Glomerular endothelial cell (primary cell): ENCODE results near the gene ONECUT3. TPM values are rescaled to one million over a fixed set of nuclear protein-coding genes. Genes with fewer than 3 reads are reported as not detected.
"Not testable (repeated sequence)": the region's sequence is repeated elsewhere in the genome, so short reads cannot be mapped to it uniquely, and the experiment has no call there.

ENCODE experiments used
- DNase-seq: peaks from one replicate; pipeline ENCODE4 v3.0.0-alpha.2; 2011; ENCODE audit warnings: low read depth, low spot score; ENCODE audit errors: extremely low read depth
- total RNA-seq: library from RNA; depleted of rRNA; stranded (reverse); fragments of >200 nt; gene quantifications from 2 replicates; pipeline ENCODE4 v1.2.3, GENCODE V29; 2015

Gene ONECUT3
- not detected in 2 replicates for total RNA-seq

- DNase-seq, result no peak
Measured at GRCh38 chr19:1752757-1753728, at the start of gene ONECUT3. Gene ONECUT3 (plus strand): TSS chr19:1753506. CDS start chr19:1753663, 157 bp downstream.

DNA sequence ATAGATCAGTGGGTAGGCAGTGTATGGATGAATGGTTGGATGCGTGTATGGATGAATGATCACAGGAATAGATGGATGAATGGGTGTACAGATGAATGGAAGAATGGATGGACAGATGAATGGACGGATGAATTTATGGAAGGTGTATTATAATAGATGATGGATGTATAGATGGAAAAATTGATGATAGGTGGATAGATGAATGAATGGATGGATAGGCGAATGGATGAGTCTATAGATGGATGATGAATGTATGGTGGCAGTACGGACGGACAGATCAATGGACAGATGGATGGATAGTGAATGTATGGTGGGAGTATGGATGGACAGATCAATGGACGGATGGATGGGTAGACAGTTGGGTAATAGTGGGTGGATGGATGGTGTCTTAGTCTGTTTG, 49.0 kb upstream of the ONECUT3 start:
- DNase-seq, result no peak

- DNase-seq, result no peak
Measured at GRCh38 chr19:1705367-1705766, 47.9 kb upstream of the ONECUT3 start.

DNA sequence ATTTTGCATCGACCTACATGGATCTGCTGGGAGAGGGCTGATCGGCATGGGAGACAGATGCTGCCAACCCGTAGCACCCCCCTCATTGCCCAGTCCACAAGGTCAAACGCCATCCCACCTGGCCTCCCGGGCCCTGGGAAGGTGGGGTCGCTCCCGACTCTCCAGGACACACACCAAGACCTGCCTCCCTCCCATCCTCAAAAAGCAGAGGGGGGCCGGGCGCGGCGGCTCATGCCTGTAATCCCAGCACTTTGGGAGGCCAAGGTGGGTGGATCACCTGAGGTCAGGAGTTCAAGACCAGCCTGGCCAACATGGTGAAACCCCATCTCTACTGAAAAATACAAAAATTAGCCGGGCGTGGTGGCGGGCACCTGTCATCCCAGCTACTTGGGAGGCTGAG, 46.7 kb upstream of the ONECUT3 start:
- DNase-seq, result not testable (repeated sequence)

DNA sequence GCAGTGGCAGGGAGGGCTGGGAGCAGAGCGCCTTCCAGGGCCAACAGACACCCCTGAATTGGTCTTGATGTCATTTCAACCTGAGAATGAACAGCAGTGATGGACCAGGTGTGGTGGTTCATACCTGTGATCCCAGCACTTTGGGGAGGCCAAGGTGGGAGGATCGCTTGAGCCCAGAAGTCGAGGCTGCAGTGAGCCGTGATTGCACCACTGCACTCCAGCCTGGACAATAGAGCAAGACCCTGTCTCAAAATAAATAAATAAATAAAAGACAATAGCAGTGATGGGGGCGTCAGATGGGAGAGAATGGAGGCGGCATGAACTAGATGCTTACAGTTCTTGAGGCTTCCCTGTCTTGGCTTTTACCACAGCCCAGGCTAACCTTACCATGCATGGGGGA, 46.1 kb upstream of the ONECUT3 start:
- no peak for DNase-seq

DNA sequence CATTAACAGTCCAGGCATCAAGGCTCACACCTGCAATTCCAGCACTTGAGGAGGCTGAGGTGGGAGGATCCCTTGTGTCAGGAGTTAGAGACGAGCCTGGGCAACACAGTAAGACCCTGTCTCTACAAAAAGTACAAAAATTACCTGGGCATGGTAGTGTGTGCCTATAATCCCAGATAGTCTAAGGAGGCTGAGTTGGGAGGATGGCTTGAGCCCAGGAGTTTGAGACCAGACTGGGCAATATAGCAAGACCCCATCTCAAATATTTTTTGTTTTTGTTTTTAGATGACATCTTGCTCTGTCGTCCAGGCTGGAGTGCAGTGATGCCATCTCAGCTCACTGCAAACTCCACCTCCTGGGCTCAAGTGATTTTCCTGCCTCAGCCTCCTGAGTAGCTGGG, 40.1 kb upstream of the ONECUT3 start:
- DNase-seq, result no peak

- no peak for DNase-seq
Measured at GRCh38 chr19:1715540-1715939, 37.8 kb upstream of the ONECUT3 start.

DNA sequence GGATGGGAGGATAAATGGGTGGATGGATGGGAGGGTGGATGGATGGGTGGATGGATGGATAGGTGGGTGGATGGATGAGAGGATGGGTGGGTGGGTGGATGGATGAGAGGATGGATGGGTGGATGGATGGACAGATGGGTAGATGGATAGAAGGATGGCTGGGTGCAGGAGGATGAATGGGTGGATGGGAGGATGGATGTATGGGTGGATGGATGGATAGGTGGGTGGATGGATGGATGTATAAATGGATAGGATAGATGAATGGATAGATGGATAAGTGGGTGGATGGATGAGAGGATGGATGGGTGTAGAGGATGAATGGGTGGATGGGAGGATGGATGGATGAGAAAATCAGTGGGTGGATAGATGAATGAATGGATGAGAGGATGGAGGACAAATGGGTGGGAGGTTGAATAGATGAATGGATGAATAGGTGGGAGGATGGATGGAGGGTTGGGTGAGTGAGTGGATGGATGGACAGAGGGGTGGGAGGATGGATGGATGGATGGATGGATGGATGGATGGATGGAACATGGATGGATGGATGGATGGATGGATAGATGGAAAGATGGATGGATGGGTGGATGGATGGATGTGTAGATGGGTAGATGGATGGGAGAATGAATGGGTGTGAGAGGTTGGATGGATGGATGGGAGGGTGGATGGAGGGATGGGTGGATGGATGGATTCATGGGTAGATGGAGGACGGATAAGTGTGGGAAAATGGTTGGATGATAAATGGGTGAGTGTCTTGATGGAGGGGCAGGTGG, 35.9 kb upstream of the ONECUT3 start:
- no peak for DNase-seq

DNA sequence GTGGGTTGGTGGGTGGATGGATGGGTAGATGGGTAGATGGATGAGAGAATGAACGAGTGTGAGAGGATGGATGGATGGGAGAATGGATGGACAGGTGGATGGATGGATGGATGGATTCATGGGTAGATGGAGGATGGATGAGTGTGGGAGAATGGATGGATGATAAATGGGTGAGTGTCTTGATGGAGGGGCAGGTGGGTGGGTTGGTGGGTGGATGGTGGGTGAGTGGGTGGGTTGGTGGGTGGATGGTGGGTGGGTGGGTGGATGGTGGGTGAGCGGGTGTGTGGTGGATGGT, 35.4 kb upstream of the ONECUT3 start:
- DNase-seq, result no peak

- DNase-seq, result no peak
Measured at GRCh38 chr19:1718420-1719291, 34.6 kb upstream of the ONECUT3 start.

DNA sequence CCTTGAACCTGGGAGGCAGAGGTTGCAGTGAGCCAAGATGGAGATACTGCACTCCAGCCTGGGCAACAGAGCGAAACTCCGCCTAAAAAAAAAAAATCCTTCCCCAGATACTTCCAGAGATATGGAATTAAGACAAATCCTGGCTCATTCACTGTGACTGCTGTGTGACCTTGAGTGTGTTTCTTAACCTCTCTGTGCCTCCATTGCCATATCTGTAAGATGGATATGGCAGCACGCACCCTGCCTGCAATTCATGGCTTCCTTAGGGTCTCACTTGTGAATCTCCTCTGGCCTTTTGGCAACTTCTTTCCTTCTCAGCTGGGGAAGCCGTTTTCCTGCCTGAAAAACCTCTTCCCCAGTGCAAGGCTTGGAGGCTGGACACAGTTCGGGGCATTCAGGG, 33.8 kb upstream of the ONECUT3 start:
- no peak for DNase-seq

GRCh38 chr19:1720237-1720636, 33.1 kb upstream of the ONECUT3 start:
- DNase-seq, result no peak

DNA sequence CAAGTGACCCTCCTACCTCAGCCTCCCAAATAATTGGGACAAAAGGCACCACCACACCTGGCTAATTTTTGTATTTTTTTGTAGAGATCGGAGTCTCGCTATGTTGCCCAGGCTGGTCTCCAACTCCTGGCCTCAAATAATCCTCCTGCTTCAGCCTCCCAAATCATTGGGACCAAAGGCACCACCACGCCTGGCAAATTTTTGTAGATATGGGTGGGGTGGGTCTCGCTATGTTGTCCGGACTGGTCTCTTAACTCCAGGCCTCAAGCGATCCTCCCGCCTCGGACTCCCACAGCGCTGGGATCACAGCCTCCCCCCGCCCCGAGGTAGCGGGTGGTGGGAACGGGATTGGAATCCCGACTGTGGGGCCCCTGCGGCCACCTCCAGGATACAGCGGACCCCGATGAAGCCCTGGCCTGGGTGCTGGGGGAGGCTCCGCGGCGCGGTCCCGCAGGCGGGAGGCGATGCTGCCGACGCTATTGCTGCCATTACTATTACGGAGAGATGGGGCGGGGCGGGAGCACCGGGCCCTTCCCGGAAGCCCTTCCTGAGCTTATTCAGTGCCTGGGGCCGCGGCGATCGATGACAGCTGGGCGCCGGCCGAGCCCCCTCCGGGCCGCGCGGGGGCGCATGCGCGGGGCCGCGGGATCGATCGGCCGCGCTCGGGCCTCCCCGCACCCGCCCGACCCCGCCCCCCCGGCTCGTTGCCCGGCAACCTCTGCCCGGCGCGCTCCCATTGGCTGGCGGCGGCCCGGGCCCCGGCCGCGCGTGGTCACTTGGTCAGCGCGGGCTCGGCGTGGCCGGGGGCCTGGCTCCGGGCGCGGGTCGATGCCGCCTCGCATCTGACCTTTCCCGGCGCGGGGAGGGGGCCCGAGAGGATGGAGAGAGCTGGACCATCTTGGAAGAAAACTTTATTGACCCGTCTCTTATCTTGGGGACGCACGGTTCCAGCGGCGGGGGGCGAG, 27.9 kb upstream of the ONECUT3 start:
- no peak for DNase-seq

- DNase-seq, result no peak
Measured at GRCh38 chr19:1728816-1729567, 24.3 kb upstream of the ONECUT3 start.

GRCh38 chr19:1729568-1729925, 23.8 kb upstream of the ONECUT3 start:
- no peak for DNase-seq

DNA sequence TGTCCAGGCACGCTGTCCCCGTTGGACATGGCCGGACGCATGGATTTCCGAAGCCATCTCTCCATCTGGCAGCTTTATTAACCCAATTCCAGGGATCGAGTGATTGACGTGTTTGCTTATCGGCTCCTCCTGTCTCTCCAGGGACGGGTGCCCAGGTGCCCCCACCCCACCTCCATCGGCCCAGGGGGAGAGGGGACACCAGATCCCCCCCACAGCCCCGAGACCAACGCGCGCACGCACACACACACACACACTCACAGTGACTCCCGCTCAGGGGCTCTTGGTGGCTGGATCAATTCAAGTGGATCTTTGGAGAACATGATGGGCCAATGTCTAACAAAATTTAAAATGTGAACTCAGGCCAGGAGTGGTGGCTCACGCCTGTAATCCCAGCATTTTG, 23.1 kb upstream of the ONECUT3 start:
- DNase-seq, result no peak

DNA sequence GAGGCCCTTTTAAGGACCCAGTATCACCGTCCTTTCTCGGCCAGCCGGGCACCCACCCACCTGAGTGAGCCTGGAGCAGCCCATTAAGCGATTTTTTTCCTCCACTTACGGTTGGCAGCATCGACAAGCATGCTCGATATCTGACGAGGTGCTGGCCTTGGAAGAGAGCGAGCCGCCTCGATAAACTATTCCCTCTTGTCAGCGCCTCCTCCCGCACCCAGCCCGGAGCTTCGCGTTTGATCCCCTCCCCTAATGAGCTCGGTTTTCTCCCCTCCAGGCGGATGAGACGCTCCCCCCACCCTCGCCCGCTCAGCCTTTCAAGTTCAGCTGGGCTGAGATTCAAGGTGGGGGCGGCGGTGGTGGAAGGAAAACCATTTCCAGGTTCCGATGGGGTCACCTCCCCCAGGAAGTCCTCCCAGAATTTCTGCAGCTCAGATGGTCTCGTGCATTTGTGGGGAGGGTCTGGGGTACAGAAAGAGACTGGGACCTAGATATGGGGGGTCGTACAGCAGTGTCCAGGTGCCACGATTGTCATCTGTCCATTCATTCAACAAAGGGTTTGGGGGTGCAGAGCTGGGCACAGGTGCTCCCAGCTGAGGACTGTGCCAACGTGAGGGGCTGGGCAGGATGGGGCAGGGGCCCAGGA, 18.9 kb upstream of the ONECUT3 start:
- no peak for DNase-seq

DNA sequence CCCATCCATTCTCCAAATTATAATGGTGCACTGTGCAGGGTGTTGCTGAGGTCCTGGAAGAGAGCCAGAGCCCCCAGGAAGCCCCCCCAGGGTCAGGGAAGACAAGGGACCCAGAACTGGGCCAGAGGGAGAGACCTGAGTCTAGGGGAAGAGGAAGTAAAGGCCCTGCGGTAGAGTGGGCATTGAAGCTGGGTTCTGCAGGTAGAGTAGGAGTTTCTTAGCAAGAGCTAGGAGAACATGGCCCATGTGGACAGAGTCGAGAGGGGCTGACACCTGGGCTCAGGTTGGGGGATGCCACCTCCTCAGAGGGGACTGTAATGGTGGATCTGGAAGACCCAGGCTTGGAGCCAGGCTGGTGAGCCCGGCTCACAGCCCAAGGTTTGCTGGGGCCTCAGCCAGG, 17.0 kb upstream of the ONECUT3 start:
- DNase-seq, result no peak

- DNase-seq, result no peak
Measured at GRCh38 chr19:1736927-1737326, 16.4 kb upstream of the ONECUT3 start.
